AG10803 (cell line): Measurements from ENCODE around the gene PARD6B.
A peak's percentile ranks its signal among the peaks of the same experiment; 100 is the strongest.

ENCODE experiments used
- DNase-seq: peaks from one replicate; pipeline ENCODE4 v3.0.0; 2010; ENCODE audit warnings: low read depth
- H3K4me3 ChIP-seq: 2 replicates; pipeline ENCODE4 v1.5.1; 2011; ENCODE audit warnings: mild to moderate bottlenecking, low read length, control low read depth
- CTCF ChIP-seq: conservative IDR thresholded peaks from 2 replicates; pipeline ENCODE4 v1.5.1; 2011; ENCODE audit warnings: mild to moderate bottlenecking, low read length, control low read depth, inconsistent platforms

The PARD6B gene

GRCh38 chr20:50721881-50722281 is 9.5 kb upstream of the PARD6B start:
- no peak overlapping the region for H3K4me3 ChIP-seq
- peak; percentile 10 for DNase-seq
- TF ChIP-seq CTCF = no peak

- DNase-seq = no peak
- no peak overlapping the region for H3K4me3 ChIP-seq
- TF ChIP-seq CTCF = no peak
These were observed 8.8 kb upstream of the PARD6B start for GRCh38 chr20:50722424-50723155.

- DNase-seq = no peak
- no peak for TF ChIP-seq CTCF
- no peak overlapping the region for H3K4me3 ChIP-seq
These were observed 7.7 kb upstream of the PARD6B start for GRCh38 chr20:50723672-50724071.

GRCh38 chr20:50724112-50724725 is 7.2 kb upstream of the PARD6B start:
- H3K4me3 ChIP-seq = no peak overlapping the region
- no peak for TF ChIP-seq CTCF
- no peak for DNase-seq

GRCh38 chr20:50724851-50725723 is 6.3 kb upstream of the PARD6B start:
- peak; percentile 89 for DNase-seq
- no peak for TF ChIP-seq CTCF
- H3K4me3 ChIP-seq = no peak overlapping the region

GRCh38 chr20:50725724-50726005 is 5.7 kb upstream of the PARD6B start:
- H3K4me3 ChIP-seq = no peak overlapping the region
- no peak for DNase-seq
- TF ChIP-seq CTCF = no peak
